Vagina (tissue), 2 donors: ENCODE measurements around the gene ROCK2. TPM values are rescaled to one million over a fixed set of nuclear protein-coding genes. Genes with fewer than 3 reads are reported as not detected.
"Not testable (repeated sequence)": the region's sequence is repeated elsewhere in the genome, so short reads cannot be mapped to it uniquely, and the experiment has no call there.

Source experiments
- DNase-seq, 2 donors: peaks; one replicate each; pipeline ENCODE4 v3.0.0-alpha.2; 2017; ENCODE audit errors: extremely low spot score in 2 of 2
- H3K27ac ChIP-seq: fragments of 200-600 bp; sonication (generic); one replicate; pipeline ENCODE4 v1.5.1; 2019
- H3K27me3 ChIP-seq: fragments of 200-600 bp; sonication (generic); one replicate; pipeline ENCODE4 v1.5.1; 2019
- H3K36me3 ChIP-seq, 2 donors: fragments of 200-600 bp; sonication (generic); one replicate each; pipeline ENCODE4 v1.5.1; 2017 to 2019
- H3K4me1 ChIP-seq: fragments of 200-600 bp; sonication (generic); one replicate; pipeline ENCODE4 v1.5.1; 2019
- H3K4me3 ChIP-seq, 2 donors: fragments of 200-600 bp; sonication (generic); 1 replicate in 1 of 2; 2 replicates in 1 of 2; pipeline ENCODE4 v1.5.1; 2016 to 2019
- H3K9me3 ChIP-seq: fragments of 200-600 bp; sonication (generic); one replicate; pipeline ENCODE4 v1.5.1; 2019
- POLR2A ChIP-seq, 2 donors: fragments of 450-650 bp; IDR thresholded peaks; one replicate each; pipeline ENCODE4 v1.6.1; 2017; ENCODE audit warnings: antibody characterized with exemption in 2 of 2, mild to moderate bottlenecking in 2 of 2, moderate library complexity in 2 of 2
- POLR2AphosphoS5 ChIP-seq, 2 donors: sonication (generic); formaldehyde crosslinking; IDR thresholded peaks; one replicate each; pipeline ENCODE4 v1.9.0; 2017; ENCODE audit warnings: antibody characterized with exemption in 2 of 2, mild to moderate bottlenecking in 2 of 2, low read depth in 1 of 2; ENCODE audit not compliant: insufficient read depth in 1 of 2
- intact Hi-C: fragments of 100-400 bp; cut with DNase I; formaldehyde crosslinking; loops from one replicate; pipeline ENCODE4 v1.15.1; 2023
- total RNA-seq: library from RNA; depleted of rRNA; stranded (reverse); fragments of >200 nt; gene quantifications from one replicate; pipeline ENCODE4 v1.2.3, GENCODE V29; 2016
- TF ChIP-seq, protein P1 (sequence below), 3 experiments: fragments of 450-650 bp in 2 of 3; fragments of 200-600 bp in 1 of 3; sonication (generic) in 1 of 3; IDR thresholded peaks; one replicate each; pipeline ENCODE4 v1.5.1; 2017 to 2019; ENCODE audit warnings: antibody characterized with exemption in 3 of 3, mild to moderate bottlenecking in 2 of 3, moderate library complexity in 2 of 3

ROCK2 gene
- total RNA-seq, 1 donor from 2014 or later, result 49.4 TPM

DNA sequence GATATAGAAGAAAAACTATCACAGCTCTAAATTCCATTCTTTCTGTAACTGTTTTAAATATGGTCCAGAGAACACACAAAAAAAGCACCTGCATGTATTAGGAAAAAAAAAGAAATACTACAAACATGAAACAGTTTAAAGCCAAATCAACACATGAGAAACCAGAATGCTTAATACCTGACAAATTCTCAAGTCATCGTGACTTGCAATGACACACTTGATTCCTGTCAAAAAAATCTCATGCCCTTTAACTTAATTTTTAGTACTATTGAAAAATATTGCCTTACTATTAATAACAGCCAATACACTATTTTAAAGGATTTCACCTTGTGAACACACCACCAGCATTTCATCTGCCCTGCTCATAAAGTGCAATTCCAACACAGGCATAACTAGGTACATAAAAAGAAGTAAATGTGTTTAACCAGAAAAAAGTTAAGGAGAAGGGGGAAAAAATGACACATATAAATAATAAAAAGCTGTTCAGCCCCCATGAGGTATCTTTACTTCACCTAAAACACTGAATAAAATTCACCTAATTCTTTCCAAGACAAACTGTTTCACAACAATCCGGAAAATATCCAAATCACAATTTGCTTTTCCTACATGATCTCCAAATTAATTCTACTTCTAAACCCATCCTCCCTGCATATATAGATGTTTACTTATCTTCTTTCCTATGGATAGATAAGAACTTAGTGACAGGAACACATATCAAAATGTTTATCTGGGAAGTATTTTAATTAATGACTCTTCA lies 10.8 kb downstream of the ROCK2 start:
- Histone ChIP-seq H3K4me1 (peaks cover 20% of the 10 kb centered on the region), H3K36me3 (no peaks in the 10 kb centered on the region), H3K27me3 (no peaks in the 10 kb centered on the region), H3K9me3 (no peaks in the 10 kb centered on the region), H3K27ac (no peak overlapping the region), H3K4me3 (no peak overlapping the region)
- no peak for DNase-seq
- TF ChIP-seq POLR2AphosphoS5 (IDR thresholded peaks at IDR 0.05; ENCODE audit: insufficient read depth in 1 of 2, low read depth in 1 of 2), result no peak
- TF ChIP-seq, protein P1, sequence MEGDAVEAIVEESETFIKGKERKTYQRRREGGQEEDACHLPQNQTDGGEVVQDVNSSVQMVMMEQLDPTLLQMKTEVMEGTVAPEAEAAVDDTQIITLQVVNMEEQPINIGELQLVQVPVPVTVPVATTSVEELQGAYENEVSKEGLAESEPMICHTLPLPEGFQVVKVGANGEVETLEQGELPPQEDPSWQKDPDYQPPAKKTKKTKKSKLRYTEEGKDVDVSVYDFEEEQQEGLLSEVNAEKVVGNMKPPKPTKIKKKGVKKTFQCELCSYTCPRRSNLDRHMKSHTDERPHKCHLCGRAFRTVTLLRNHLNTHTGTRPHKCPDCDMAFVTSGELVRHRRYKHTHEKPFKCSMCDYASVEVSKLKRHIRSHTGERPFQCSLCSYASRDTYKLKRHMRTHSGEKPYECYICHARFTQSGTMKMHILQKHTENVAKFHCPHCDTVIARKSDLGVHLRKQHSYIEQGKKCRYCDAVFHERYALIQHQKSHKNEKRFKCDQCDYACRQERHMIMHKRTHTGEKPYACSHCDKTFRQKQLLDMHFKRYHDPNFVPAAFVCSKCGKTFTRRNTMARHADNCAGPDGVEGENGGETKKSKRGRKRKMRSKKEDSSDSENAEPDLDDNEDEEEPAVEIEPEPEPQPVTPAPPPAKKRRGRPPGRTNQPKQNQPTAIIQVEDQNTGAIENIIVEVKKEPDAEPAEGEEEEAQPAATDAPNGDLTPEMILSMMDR (IDR thresholded peaks at IDR 0.05), result no peak
- TF ChIP-seq POLR2A (IDR thresholded peaks at IDR 0.05), result no peak
- intact Hi-C loops, result no loop called here

GRCh38 chr2:11332596-11332995 lies 11.8 kb downstream of the ROCK2 start:
- H3K27ac ChIP-seq, result no peak overlapping the region
- TF ChIP-seq, protein P1 (IDR thresholded peaks at IDR 0.05), result no peak
- TF ChIP-seq POLR2A (IDR thresholded peaks at IDR 0.05) (no peak), POLR2AphosphoS5 (IDR thresholded peaks at IDR 0.05; ENCODE audit: insufficient read depth in 1 of 2, low read depth in 1 of 2) (no peak)
- H3K9me3 ChIP-seq, result no peaks in the 10 kb centered on the region
- no peaks in the 10 kb centered on the region for H3K27me3 ChIP-seq
- no peak overlapping the region for H3K4me3 ChIP-seq
- DNase-seq, result no peak
- H3K4me1 ChIP-seq, result peaks cover 21% of the 10 kb centered on the region
- intact Hi-C loops, result no loop called here
- no peaks in the 10 kb centered on the region for H3K36me3 ChIP-seq

DNA sequence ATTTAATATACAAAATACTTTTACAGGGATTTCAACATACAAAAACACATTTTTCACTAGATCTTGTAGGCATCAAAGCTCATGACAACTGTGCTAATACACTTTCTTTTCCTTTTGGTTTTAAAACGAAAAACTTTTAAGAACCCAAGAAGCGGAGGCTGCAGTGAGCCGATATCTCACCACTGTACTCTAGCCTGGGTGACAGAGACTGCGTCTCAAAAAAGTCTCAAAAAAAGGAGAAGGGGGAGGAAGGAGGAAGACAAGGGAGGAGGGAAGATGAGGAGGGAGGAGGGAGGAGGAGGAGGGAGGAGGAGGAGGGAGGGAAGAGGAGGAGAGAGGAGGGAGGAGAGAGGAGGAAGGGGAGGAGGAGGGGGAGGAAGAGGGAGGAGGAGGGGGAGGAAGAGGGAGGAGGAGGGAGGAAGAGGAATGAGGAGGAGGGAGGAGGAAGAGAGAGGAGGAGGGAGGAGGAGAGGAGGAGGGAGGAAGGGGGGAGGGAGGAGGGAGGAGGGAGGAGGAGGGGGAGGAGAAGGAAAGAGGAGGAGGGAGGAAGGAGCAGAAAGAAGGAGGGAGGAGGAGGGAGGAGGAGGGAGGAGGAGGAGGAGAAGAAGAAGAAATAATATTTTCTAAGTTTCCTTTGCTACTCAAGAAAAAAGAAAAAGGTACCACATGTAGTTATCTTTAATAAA lies 13.8 kb downstream of the ROCK2 start:
- intact Hi-C loops, result no loop called here
- H3K4me1 ChIP-seq, result peaks cover 40% of the 10 kb centered on the region
- TF ChIP-seq, protein P1 (IDR thresholded peaks at IDR 0.05), result no peak
- TF ChIP-seq POLR2A (IDR thresholded peaks at IDR 0.05) (no peak), POLR2AphosphoS5 (IDR thresholded peaks at IDR 0.05; ENCODE audit: insufficient read depth in 1 of 2, low read depth in 1 of 2) (no peak)
- H3K36me3 ChIP-seq, result no peaks in the 10 kb centered on the region
- peak overlapping the region; percentile 12 for H3K27ac ChIP-seq
- DNase-seq, result no peak
- no peaks in the 10 kb centered on the region for H3K27me3 ChIP-seq
- H3K9me3 ChIP-seq, result no peaks in the 10 kb centered on the region
- peak overlapping the region in 1 of 2 donors; percentile 10 for H3K4me3 ChIP-seq

DNA sequence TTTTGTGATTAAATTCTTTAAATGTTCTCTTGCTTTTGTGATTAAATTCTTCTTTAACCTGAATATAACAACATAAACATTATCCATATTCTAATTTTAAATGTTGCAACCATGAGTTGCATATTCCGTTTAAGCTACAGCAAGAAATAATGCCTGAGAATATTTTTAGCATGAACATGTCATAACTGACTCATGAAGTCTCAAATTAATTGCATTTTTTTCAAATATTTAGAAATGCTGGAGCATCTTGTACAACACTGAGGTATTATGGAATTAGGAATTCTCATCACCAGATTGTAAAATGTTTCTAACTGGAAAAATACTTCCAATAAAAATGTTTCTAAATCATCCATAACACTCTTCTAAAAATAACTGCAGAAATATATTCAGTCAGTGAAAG lies 14.7 kb downstream of the ROCK2 start:
- H3K9me3 ChIP-seq, result no peaks in the 10 kb centered on the region
- H3K4me3 ChIP-seq, result peak overlapping the region in 1 of 2 donors; percentile 10
- intact Hi-C loops, result no loop called here
- no peaks in the 10 kb centered on the region for H3K27me3 ChIP-seq
- no peak for DNase-seq
- H3K36me3 ChIP-seq, result no peaks in the 10 kb centered on the region
- peak overlapping the region; percentile 12 for H3K27ac ChIP-seq
- peaks cover 35% of the 10 kb centered on the region for H3K4me1 ChIP-seq
- no peak for TF ChIP-seq POLR2AphosphoS5 (IDR thresholded peaks at IDR 0.05; ENCODE audit: insufficient read depth in 1 of 2, low read depth in 1 of 2)
- no peak for TF ChIP-seq POLR2A (IDR thresholded peaks at IDR 0.05)
- TF ChIP-seq, protein P1 (IDR thresholded peaks at IDR 0.05), result no peak

GRCh38 chr2:11328522-11328921 lies 15.9 kb downstream of the ROCK2 start:
- H3K27me3 ChIP-seq, intact Hi-C loops, H3K27ac ChIP-seq, H3K4me3 ChIP-seq, H3K9me3 ChIP-seq, DNase-seq, H3K36me3 ChIP-seq: not testable (repeated sequence)
- peaks cover 35% of the 10 kb centered on the region for H3K4me1 ChIP-seq
